Liver (tissue), 9 donors: Measurements from ENCODE around the gene SEMA5A. TPM values are rescaled to one million over a fixed set of nuclear protein-coding genes. Genes with fewer than 3 reads are reported as not detected.
A peak's percentile ranks its signal among the peaks of the same experiment; 100 is the strongest.

Experiments used
- DNase-seq: peaks from one replicate; pipeline ENCODE4 v3.0.0-alpha.2; 2017; ENCODE audit warnings: low spot score
- H3K27ac ChIP-seq, 2 donors: one replicate each; pipeline ENCODE4 v1.7.0; 2013; ENCODE audit warnings: inconsistent platforms in 2 of 2, low read length in 2 of 2, control low read depth in 1 of 2, low read depth in 1 of 2, mild to moderate bottlenecking in 1 of 2
- H3K27me3 ChIP-seq, 4 donors: one replicate each; pipeline versions ENCODE4 v1.6.1 to v1.7.0; 2013; ENCODE audit warnings: low read length in 3 of 4, inconsistent platforms in 1 of 4, mild to moderate bottlenecking in 1 of 4, moderate library complexity in 1 of 4; ENCODE audit not compliant: control insufficient read depth in 4 of 4, insufficient read depth in 4 of 4
- H3K36me3 ChIP-seq, 4 donors: one replicate each; pipeline versions ENCODE4 v1.6.1 to v1.7.0; 2013; ENCODE audit warnings: low read length in 3 of 4, mild to moderate bottlenecking in 3 of 4, low read depth in 1 of 4, moderate library complexity in 1 of 4; ENCODE audit not compliant: control insufficient read depth in 4 of 4, insufficient read depth in 3 of 4
- H3K4me1 ChIP-seq, 4 donors: one replicate each; pipeline versions ENCODE4 v1.6.1 to v1.7.0; 2013; ENCODE audit warnings: low read length in 3 of 4, mild to moderate bottlenecking in 3 of 4, moderate library complexity in 1 of 4; ENCODE audit not compliant: control insufficient read depth in 4 of 4, insufficient read depth in 4 of 4
- H3K4me3 ChIP-seq, 3 donors: one replicate each; pipeline versions ENCODE4 v1.6.1 to v1.7.0; 2013; ENCODE audit warnings: low read length in 3 of 3, control low read depth in 1 of 3, low read depth in 1 of 3, mild to moderate bottlenecking in 1 of 3
- H3K9ac ChIP-seq, 2 donors: one replicate each; pipeline ENCODE4 v1.7.0; 2013; ENCODE audit warnings: low read length in 2 of 2, mild to moderate bottlenecking in 2 of 2, moderate library complexity in 2 of 2, control low read depth in 1 of 2, low read depth in 1 of 2
- H3K9me3 ChIP-seq, 4 donors: one replicate each; pipeline versions ENCODE4 v1.6.1 to v1.7.0; 2013; ENCODE audit warnings: low read length in 3 of 4; ENCODE audit not compliant: control insufficient read depth in 4 of 4
- ATF3 ChIP-seq: IDR thresholded peaks from 2 replicates; pipeline ENCODE4 v1.6.1; 2016; ENCODE audit warnings: antibody characterized with exemption
- EGR1 ChIP-seq, 2 donors: IDR thresholded peaks; 2 replicates each; pipeline ENCODE4 v1.6.1; 2016 to 2018; ENCODE audit warnings: antibody characterized with exemption in 2 of 2, low read depth in 2 of 2
- FOXA1 ChIP-seq: IDR thresholded peaks from 2 replicates; pipeline ENCODE4 v1.6.1; 2016; ENCODE audit warnings: antibody characterized with exemption
- FOXA2 ChIP-seq: IDR thresholded peaks from 2 replicates; pipeline ENCODE4 v1.6.1; 2016; ENCODE audit warnings: antibody characterized with exemption
- GABPA ChIP-seq, 2 donors: IDR thresholded peaks in 1 of 2; conservative IDR thresholded peaks in 1 of 2; 2 replicates each; pipeline ENCODE4 v1.6.1; 2016; ENCODE audit warnings: antibody characterized with exemption in 2 of 2, mild to moderate bottlenecking in 1 of 2, moderate library complexity in 1 of 2
- HNF4A ChIP-seq, 2 donors: conservative IDR thresholded peaks; 2 replicates each; pipeline ENCODE4 v1.6.1; 2016; ENCODE audit warnings: antibody characterized with exemption in 2 of 2, mild to moderate bottlenecking in 2 of 2
- HNF4G ChIP-seq: IDR thresholded peaks from 2 replicates; pipeline ENCODE4 v1.6.1; 2016; ENCODE audit warnings: antibody characterized with exemption
- JUND ChIP-seq, 2 donors: IDR thresholded peaks; 2 replicates each; pipeline ENCODE4 v1.6.1; 2016; ENCODE audit warnings: antibody characterized with exemption in 2 of 2
- MAX ChIP-seq: IDR thresholded peaks from 2 replicates; pipeline ENCODE4 v1.6.1; 2016; ENCODE audit warnings: antibody characterized with exemption
- NR2F2 ChIP-seq: IDR thresholded peaks from 2 replicates; pipeline ENCODE4 v1.6.1; 2016; ENCODE audit warnings: antibody characterized with exemption
- RAD21 ChIP-seq, 2 donors: IDR thresholded peaks; 2 replicates each; pipeline ENCODE4 v1.6.1; 2016; ENCODE audit warnings: antibody characterized with exemption in 2 of 2, mild to moderate bottlenecking in 2 of 2
- REST ChIP-seq: IDR thresholded peaks from 2 replicates; pipeline ENCODE4 v1.6.1; 2016; ENCODE audit warnings: antibody characterized with exemption, mild to moderate bottlenecking
- RXRA ChIP-seq, 2 donors: IDR thresholded peaks; 2 replicates each; pipeline ENCODE4 v1.6.1; 2017 to 2018; ENCODE audit warnings: antibody characterized with exemption in 2 of 2, mild to moderate bottlenecking in 1 of 2
- SP1 ChIP-seq: IDR thresholded peaks from 2 replicates; pipeline ENCODE4 v1.6.1; 2018; ENCODE audit warnings: antibody characterized with exemption, mild to moderate bottlenecking
- TAF1 ChIP-seq: conservative IDR thresholded peaks from 2 replicates; pipeline ENCODE4 v1.6.1; 2016; ENCODE audit warnings: antibody characterized with exemption, mild to moderate bottlenecking
- YY1 ChIP-seq: IDR thresholded peaks from 2 replicates; pipeline ENCODE4 v1.6.1; 2016; ENCODE audit warnings: antibody characterized with exemption, mild to moderate bottlenecking
- ZBTB33 ChIP-seq: IDR thresholded peaks from 2 replicates; pipeline ENCODE4 v1.6.1; 2016; ENCODE audit warnings: antibody characterized with exemption
- WGBS: extraction: QIAGEN DNeasy Blood & Tissue Kit; methylation state at CpG from one replicate; pipeline ENCODE4 v1.1.7; 2013; 5-methylcytosine and 5-hydroxymethylcytosine counted together
- polyA plus RNA-seq, 2 donors: library from polyadenylated mRNA; stranded (reverse) in 1 of 2; unstranded in 1 of 2; fragments of 200-250 nt in 1 of 2; fragments of >200 nt in 1 of 2; fragmentation: Nextera tagmentation in 1 of 2; extraction: Ambion mirVana in 1 of 2; gene quantifications; one replicate each; pipeline versions ENCODE4 v1.2.1 to v1.2.3, GENCODE V29; 2013 to 2015
- total RNA-seq, 2 donors: library from RNA; depleted of rRNA; stranded (reverse); fragments of >200 nt; gene quantifications; one replicate each; pipeline ENCODE4 v1.2.3, GENCODE V29; 2014
- donor health status: healthy.
- donor health status: healthy.
- donor health status: healthy.
- donor health status: healthy.
- donor health status: healthy.

SEMA5A gene
- total and polyA plus RNA-seq, 4 donors: 1.1 to 5.8 (median 3.2) TPM

GRCh38 chr5:9512457-9512856 is 33.4 kb downstream of the SEMA5A start:
- Histone ChIP-seq H3K27ac (no peak overlapping the region), H3K36me3 (no peaks in the 10 kb centered on the region), H3K4me1 (no peaks in the 10 kb centered on the region), H3K9ac (no peak overlapping the region), H3K9me3 (no peaks in the 10 kb centered on the region), H3K4me3 (no peak overlapping the region), H3K27me3 (peaks cover 0 to 4% (median 0%) of the 10 kb centered on the region in 4 donors)
- 56% methylated on average over 4 of the region's 4 CpGs for WGBS
- DNase-seq: no peak
- peak in 1 of 2 donors; percentile 13 for TF ChIP-seq RAD21 (IDR thresholded peaks at IDR 0.05)
- TF ChIP-seq SP1: no peak

- TF ChIP-seq RXRA (IDR thresholded peaks at IDR 0.05): no peak
- TF ChIP-seq ATF3: no peak
- TF ChIP-seq FOXA1: no peak
- TF ChIP-seq EGR1 (IDR thresholded peaks at IDR 0.05; ENCODE audit: low read depth in 2 of 2): no peak
- TF ChIP-seq HNF4G: no peak
- no peak for TF ChIP-seq ZBTB33
- TF ChIP-seq GABPA (IDR thresholded peaks at IDR 0.05 in 1 of 2, conservative IDR thresholded peaks at IDR 0.05 in 1 of 2): no peak
- Histone ChIP-seq H3K4me1 (no peaks in the 10 kb centered on the region), H3K4me3 (no peak overlapping the region), H3K9ac (no peak overlapping the region), H3K9me3 (no peaks in the 10 kb centered on the region), H3K27ac (no peak overlapping the region), H3K36me3 (no peaks in the 10 kb centered on the region), H3K27me3 (no peaks in the 10 kb centered on the region)
- no peak for DNase-seq
- WGBS: 91% methylated on average over 6 of the region's 6 CpGs
These were observed 37.9 kb downstream of the SEMA5A start for GRCh38 chr5:9507974-9508373.

- Histone ChIP-seq H3K4me3 (no peak overlapping the region), H3K27me3 (no peaks in the 10 kb centered on the region), H3K27ac (no peak overlapping the region), H3K36me3 (no peaks in the 10 kb centered on the region), H3K9ac (no peak overlapping the region), H3K4me1 (no peaks in the 10 kb centered on the region), H3K9me3 (no peaks in the 10 kb centered on the region)
- DNase-seq: no peak
- TF ChIP-seq MAX: no peak
- TF ChIP-seq JUND (IDR thresholded peaks at IDR 0.05): no peak
- no peak for TF ChIP-seq HNF4A (conservative IDR thresholded peaks at IDR 0.05)
- no peak for TF ChIP-seq FOXA2
- TF ChIP-seq REST: no peak
- no peak for TF ChIP-seq NR2F2
- no peak for TF ChIP-seq YY1
- no peak for TF ChIP-seq ZBTB33
- TF ChIP-seq TAF1: no peak
- TF ChIP-seq EGR1 (IDR thresholded peaks at IDR 0.05; ENCODE audit: low read depth in 2 of 2): no peak
- no peak for TF ChIP-seq RXRA (IDR thresholded peaks at IDR 0.05)
- WGBS: 89% methylated on average over 2 of the region's 2 CpGs
These were observed 40.6 kb downstream of the SEMA5A start for GRCh38 chr5:9505225-9505624.
